ENCODE results near the gene TTC39B. TPM values are rescaled to one million over a fixed set of nuclear protein-coding genes. Genes with fewer than 3 reads are reported as not detected.

Gene TTC39B
- total and polyA plus RNA-seq, 4 experiments from 2014 or later: 10.5 to 30.2 (median 19.9) TPM

GRCh38 chr9:15295761-15296405, 11.1 kb downstream of the TTC39B start:
- intact Hi-C loops (cut with micrococcal nuclease): loop anchor here (1.0 to 2.0 kb wide), 2 partner anchors 10 to 13 kb away; no protein-coding TSS in a partner anchor
- Histone ChIP-seq H3K27me3 (ENCODE audit: insufficient read depth, low read length) (no peaks in the 10 kb centered on the region), H3K27ac (ENCODE audit: low read depth, low read length) (peak overlapping the region; percentile 84), H3K4me1 (ENCODE audit: insufficient read depth, low read length) (peaks cover 77% of the 10 kb centered on the region), H3K9me3 (ENCODE audit: control insufficient read depth in 1 of 2, low read length in 2 of 2) (no peaks in the 10 kb centered on the region), H3K4me3 (ENCODE audit: low read length in 2 of 2) (peak overlapping the region; percentile 31 to 46), H3K36me3 (ENCODE audit: insufficient read depth, low read length) (no peaks in the 10 kb centered on the region)
- DNase-seq: peak; percentile 40 to 67 (median 57)
- Mint-ChIP-seq H3K27ac (peak overlapping the region; percentile 92 to 99 (median 97)), H3K27me3 (no peaks in the 10 kb centered on the region), H3K4me3 (peak overlapping the region; percentile 74 to 89 (median 85)), H3K9me3 (peaks cover 0 to 2% (median 0%) of the 10 kb centered on the region in 8 donors), H3K4me1 (peaks cover 61 to 87% (median 76%) of the 10 kb centered on the region in 4 donors), H3K36me3 (peaks cover 18 to 21% of the 10 kb centered on the region in 2 donors)
- POLR2A ChIA-PET (ENCODE audit: partially characterized antibody): interaction anchor here (0.7 to 9.9 kb wide), 4 partner anchors 12 to 215 kb away, joined by 3 to 197 read pairs (median 7); partner anchors contain the start of genes PSIP1, SNAPC3 and TTC39B
- CTCF ChIA-PET (ENCODE audit: partially characterized antibody): interaction anchor here (1.1 to 11.0 kb wide), 3 partner anchors 13 to 127 kb away, joined by 4 to 120 read pairs (median 18); partner anchors contain the start of genes SNAPC3 and TTC39B

DNA sequence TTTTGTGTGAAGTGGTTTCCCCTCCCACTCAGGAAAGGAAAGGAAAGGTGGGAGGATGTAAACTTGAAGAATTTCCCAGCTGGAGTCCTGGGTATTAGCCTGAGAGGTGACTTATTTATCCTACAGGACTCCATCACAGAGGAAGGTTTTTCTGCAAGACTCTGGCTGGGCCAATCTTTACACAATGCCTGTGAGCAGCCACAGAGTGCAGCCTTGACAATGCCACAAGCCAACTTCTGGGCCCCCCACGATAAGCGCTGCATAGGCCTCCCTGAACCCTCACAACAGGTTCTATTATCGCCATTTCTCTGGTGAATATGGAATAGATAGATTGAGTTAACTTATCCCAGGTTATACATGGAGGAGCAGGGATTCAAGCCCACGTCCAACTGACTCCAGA, 12.4 kb downstream of the TTC39B start:
- no peak overlapping the region for H3K4me3 ChIP-seq (ENCODE audit: low read length in 2 of 2)
- no peaks in the 10 kb centered on the region for H3K36me3 ChIP-seq (ENCODE audit: insufficient read depth, low read length)
- H3K27ac ChIP-seq (ENCODE audit: low read depth, low read length): peak overlapping the region; percentile 84
- intact Hi-C loops (cut with micrococcal nuclease): no loop called here
- Mint-ChIP-seq H3K36me3 (peaks cover 18 to 25% of the 10 kb centered on the region in 2 donors), H3K27ac (peak overlapping the region; percentile 91 to 99 (median 97)), H3K9me3 (peaks cover 0 to 2% (median 0%) of the 10 kb centered on the region in 8 donors), H3K27me3 (no peaks in the 10 kb centered on the region), H3K4me3 (peak overlapping the region in 6 of 8 donors; percentile 61 to 88 (median 80)), H3K4me1 (peaks cover 56 to 82% (median 72%) of the 10 kb centered on the region in 4 donors)
- H3K9me3 ChIP-seq (ENCODE audit: control insufficient read depth in 1 of 2, low read length in 2 of 2): no peaks in the 10 kb centered on the region
- no peaks in the 10 kb centered on the region for H3K27me3 ChIP-seq (ENCODE audit: insufficient read depth, low read length)
- no peak for DNase-seq
- ChIA-PET POLR2A (ENCODE audit: partially characterized antibody) (interaction anchor here (1.2 to 9.9 kb wide), 2 partner anchors 13 to 17 kb away, joined by 3 to 197 read pairs; partner anchors contain the start of gene TTC39B), CTCF (ENCODE audit: partially characterized antibody) (interaction anchor here (1.0 to 11.0 kb wide), 4 partner anchors 13 to 17 kb away, joined by 3 to 120 read pairs (median 11); partner anchors contain the start of gene TTC39B)
- peaks cover 65% of the 10 kb centered on the region for H3K4me1 ChIP-seq (ENCODE audit: insufficient read depth, low read length)

DNA sequence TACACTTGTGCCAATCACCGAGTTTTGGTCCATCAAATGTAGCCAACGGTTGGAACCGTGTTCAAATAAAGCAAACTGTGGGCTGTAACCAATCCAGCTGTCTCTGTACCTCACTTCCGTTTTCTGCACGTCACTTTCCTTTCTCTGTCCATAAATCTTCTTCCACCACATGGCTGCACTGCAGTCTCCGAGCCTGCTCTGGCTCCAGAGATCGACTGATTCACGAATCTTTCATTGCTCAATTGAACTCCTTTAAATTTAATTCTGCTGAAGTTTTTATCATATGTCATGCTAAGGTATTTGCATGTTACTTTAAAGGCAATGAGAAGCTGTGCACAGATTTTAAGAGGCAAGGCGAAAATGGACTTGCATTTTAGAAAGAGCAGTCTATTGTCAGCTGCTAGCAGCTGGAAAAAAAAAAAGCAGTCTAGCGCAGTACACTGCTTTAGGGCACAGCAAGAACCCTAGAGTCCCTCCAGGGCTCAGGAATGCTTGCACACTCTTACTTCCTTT, 13.2 kb downstream of the TTC39B start:
- no peaks in the 10 kb centered on the region for H3K9me3 ChIP-seq (ENCODE audit: control insufficient read depth in 1 of 2, low read length in 2 of 2)
- DNase-seq: peak; percentile 32 to 63 (median 54)
- H3K36me3 ChIP-seq (ENCODE audit: insufficient read depth, low read length): no peaks in the 10 kb centered on the region
- peaks cover 0 to 2% (median 0%) of the 10 kb centered on the region in 8 donors for H3K9me3 Mint-ChIP-seq
- H3K4me3 Mint-ChIP-seq: peak overlapping the region; percentile 37 to 88 (median 80)
- no peak overlapping the region for H3K4me3 ChIP-seq (ENCODE audit: low read length in 2 of 2)
- POLR2A ChIA-PET (ENCODE audit: partially characterized antibody): interaction anchor here (1.2 to 9.9 kb wide), 2 partner anchors 14 to 16 kb away, joined by 3 to 197 read pairs; partner anchors contain the start of gene TTC39B
- peaks cover 50 to 79% (median 65%) of the 10 kb centered on the region in 4 donors for H3K4me1 Mint-ChIP-seq
- no peaks in the 10 kb centered on the region for H3K27me3 ChIP-seq (ENCODE audit: insufficient read depth, low read length)
- CTCF ChIA-PET (ENCODE audit: partially characterized antibody): interaction anchor here (1.0 to 11.0 kb wide), 5 partner anchors 11 to 16 kb away, joined by 3 to 120 read pairs (median 4); partner anchors contain the start of gene TTC39B
- peak overlapping the region; percentile 91 to 99 (median 97) for H3K27ac Mint-ChIP-seq
- intact Hi-C loops (cut with micrococcal nuclease): no loop called here
- peaks cover 58% of the 10 kb centered on the region for H3K4me1 ChIP-seq (ENCODE audit: insufficient read depth, low read length)
- H3K27me3 Mint-ChIP-seq: no peaks in the 10 kb centered on the region
- peak overlapping the region; percentile 84 for H3K27ac ChIP-seq (ENCODE audit: low read depth, low read length)
- H3K36me3 Mint-ChIP-seq: peaks cover 16 to 20% of the 10 kb centered on the region in 2 donors

DNA sequence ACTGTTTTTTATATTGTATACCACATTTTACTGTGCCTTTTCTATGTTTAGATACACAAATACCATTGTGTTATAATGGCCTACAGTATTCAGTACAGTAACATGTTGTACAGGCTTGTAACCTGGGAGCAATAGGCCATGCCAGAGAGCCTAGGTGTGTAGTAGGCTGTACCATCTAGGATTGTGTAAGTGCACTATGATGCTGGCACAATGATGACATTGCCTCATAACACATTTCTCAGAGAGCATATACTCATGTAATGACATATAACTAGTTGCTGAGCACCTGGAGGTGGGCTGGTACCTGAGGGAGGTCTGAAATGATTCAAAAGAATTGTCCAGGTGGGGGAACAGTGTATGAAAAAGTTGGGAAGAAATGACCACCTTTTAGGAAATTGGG, 13.9 kb downstream of the TTC39B start:
- Histone ChIP-seq H3K27me3 (ENCODE audit: insufficient read depth, low read length) (no peaks in the 10 kb centered on the region), H3K9me3 (ENCODE audit: control insufficient read depth in 1 of 2, low read length in 2 of 2) (no peaks in the 10 kb centered on the region), H3K27ac (ENCODE audit: low read depth, low read length) (peak overlapping the region; percentile 84), H3K4me3 (ENCODE audit: low read length in 2 of 2) (no peak overlapping the region), H3K4me1 (ENCODE audit: insufficient read depth, low read length) (peaks cover 50% of the 10 kb centered on the region), H3K36me3 (ENCODE audit: insufficient read depth, low read length) (no peaks in the 10 kb centered on the region)
- Mint-ChIP-seq H3K36me3 (peaks cover 13 to 17% of the 10 kb centered on the region in 2 donors), H3K9me3 (no peaks in the 10 kb centered on the region), H3K27me3 (no peaks in the 10 kb centered on the region), H3K27ac (peak overlapping the region; percentile 91 to 98 (median 95)), H3K4me3 (peak overlapping the region in 6 of 8 donors; percentile 10 to 78 (median 29)), H3K4me1 (peaks cover 43 to 79% (median 58%) of the 10 kb centered on the region in 4 donors)
- POLR2A ChIA-PET (ENCODE audit: partially characterized antibody): interaction anchor here (1.2 to 9.9 kb wide), 2 partner anchors 15 kb away, joined by 3 to 197 read pairs; partner anchors contain the start of gene TTC39B
- intact Hi-C loops (cut with micrococcal nuclease): no loop called here
- no peak for DNase-seq
- CTCF ChIA-PET (ENCODE audit: partially characterized antibody): interaction anchor here (1.8 to 11.0 kb wide), 3 partner anchors 10 to 16 kb away, joined by 3 to 120 read pairs (median 4); partner anchors contain the start of gene TTC39B

GRCh38 chr9:15289603-15290002, 17.4 kb downstream of the TTC39B start:
- no peak overlapping the region for H3K27ac ChIP-seq (ENCODE audit: low read depth, low read length)
- Mint-ChIP-seq H3K4me1 (peaks cover 32 to 64% (median 42%) of the 10 kb centered on the region in 4 donors), H3K9me3 (no peaks in the 10 kb centered on the region), H3K27ac (peak overlapping the region in 1 of 7 donors; percentile 12), H3K36me3 (peaks cover 10 to 20% of the 10 kb centered on the region in 2 donors), H3K4me3 (no peak overlapping the region), H3K27me3 (no peaks in the 10 kb centered on the region)
- H3K4me3 ChIP-seq (ENCODE audit: low read length in 2 of 2): no peak overlapping the region
- no peak for DNase-seq
- CTCF ChIA-PET (ENCODE audit: partially characterized antibody): interaction anchor here (1.8 to 11.0 kb wide), 2 partner anchors 12 to 19 kb away, joined by 5 to 120 read pairs; partner anchors contain the start of gene TTC39B
- intact Hi-C loops (cut with micrococcal nuclease): no loop called here
- no peaks in the 10 kb centered on the region for H3K36me3 ChIP-seq (ENCODE audit: insufficient read depth, low read length)
- peaks cover 23% of the 10 kb centered on the region for H3K4me1 ChIP-seq (ENCODE audit: insufficient read depth, low read length)
- no peaks in the 10 kb centered on the region for H3K9me3 ChIP-seq (ENCODE audit: control insufficient read depth in 1 of 2, low read length in 2 of 2)
- no peaks in the 10 kb centered on the region for H3K27me3 ChIP-seq (ENCODE audit: insufficient read depth, low read length)
- POLR2A ChIA-PET (ENCODE audit: partially characterized antibody): no interaction called here

DNA sequence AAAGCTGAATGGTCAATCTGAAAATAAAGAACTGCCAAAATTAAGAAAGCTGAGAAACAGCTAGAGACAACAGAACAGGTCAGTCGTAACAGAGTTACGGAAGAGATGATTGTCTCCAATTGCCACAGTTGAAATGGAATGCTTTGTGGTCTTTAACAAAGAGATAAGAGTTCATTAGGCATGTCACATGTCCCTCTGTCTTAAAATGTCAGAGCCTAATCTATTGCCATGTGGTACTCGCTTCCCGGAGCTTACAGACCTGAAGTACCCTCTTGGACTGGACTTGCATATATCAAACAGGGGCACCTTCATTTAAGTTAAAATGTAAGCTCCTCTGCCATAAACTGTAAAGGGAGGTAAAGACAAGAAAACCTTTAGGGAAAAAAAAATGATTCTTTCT, 19.7 kb downstream of the TTC39B start:
- DNase-seq: no peak
- no peaks in the 10 kb centered on the region for H3K36me3 ChIP-seq (ENCODE audit: insufficient read depth, low read length)
- Mint-ChIP-seq H3K27ac (peak overlapping the region in 1 of 7 donors; percentile 34), H3K36me3 (peaks cover 9 to 20% of the 10 kb centered on the region in 2 donors), H3K9me3 (no peaks in the 10 kb centered on the region), H3K4me3 (no peak overlapping the region), H3K4me1 (peaks cover 27 to 56% (median 33%) of the 10 kb centered on the region in 4 donors), H3K27me3 (no peaks in the 10 kb centered on the region)
- H3K27me3 ChIP-seq (ENCODE audit: insufficient read depth, low read length): no peaks in the 10 kb centered on the region
- intact Hi-C loops (cut with micrococcal nuclease): no loop called here
- H3K27ac ChIP-seq (ENCODE audit: low read depth, low read length): no peak overlapping the region
- ChIA-PET POLR2A (ENCODE audit: partially characterized antibody) (interaction anchor here (1.4 to 2.1 kb wide), 3 partner anchors 12 to 23 kb away, joined by 4 to 11 read pairs (median 6); partner anchors contain the start of gene TTC39B), CTCF (ENCODE audit: partially characterized antibody) (interaction anchor here (0.8 to 2.5 kb wide), 4 partner anchors 8 to 25 kb away, joined by 5 to 6 read pairs (median 6); no protein-coding TSS in a partner anchor)
- H3K4me3 ChIP-seq (ENCODE audit: low read length in 2 of 2): no peak overlapping the region
- H3K9me3 ChIP-seq (ENCODE audit: control insufficient read depth in 1 of 2, low read length in 2 of 2): no peaks in the 10 kb centered on the region
- peaks cover 9% of the 10 kb centered on the region for H3K4me1 ChIP-seq (ENCODE audit: insufficient read depth, low read length)

Data from CD4-positive, alpha-beta memory T cell (primary cell).